ENCODE results near the gene C11orf97.
"Not testable (repeated sequence)": the region's sequence is repeated elsewhere in the genome, so short reads cannot be mapped to it uniquely, and the experiment has no call there.

Gene C11orf97

GRCh38 chr11:94558468-94558867 lies 46.2 kb downstream of the C11orf97 start:
- no peak for DNase-seq

DNA sequence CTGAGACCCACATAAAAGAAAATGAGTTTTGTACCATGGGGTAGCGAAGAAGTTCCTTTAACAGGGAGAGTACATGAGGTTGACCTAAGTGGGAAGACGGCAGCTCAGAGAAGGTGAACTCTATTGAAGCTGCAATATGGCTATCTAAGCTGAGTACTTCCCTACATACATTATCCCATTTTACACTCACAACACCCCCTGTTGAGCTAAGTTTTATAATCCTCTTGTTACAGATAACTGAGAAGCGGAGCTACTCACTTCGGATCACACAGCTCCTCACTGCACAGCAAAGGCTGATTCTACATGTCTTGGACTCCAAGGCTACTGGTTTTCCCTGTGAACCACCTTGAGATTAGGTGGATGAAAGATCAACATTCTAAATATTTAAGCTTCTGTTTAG lies 46.7 kb downstream of the C11orf97 start:
- no peak for DNase-seq

- DNase-seq = no peak
Measured at GRCh38 chr11:94559361-94559760, 47.1 kb downstream of the C11orf97 start.

- no peak for DNase-seq
Measured at GRCh38 chr11:94560834-94561233, 48.6 kb downstream of the C11orf97 start.

- DNase-seq = no peak
Measured at GRCh38 chr11:94563176-94563847, 51.1 kb downstream of the C11orf97 start.

- no peak for DNase-seq
Measured at GRCh38 chr11:94563848-94564467, 51.7 kb downstream of the C11orf97 start.

GRCh38 chr11:94567181-94567670 lies 55.0 kb downstream of the C11orf97 start, which contains the start of gene PIWIL4:
Gene PIWIL4, plus strand, starts transcription at chr11:94567368. Its CDS starts 151 bp downstream, at chr11:94567519.
- DNase-seq = no peak

GRCh38 chr11:94568200-94568599 lies 55.9 kb downstream of the C11orf97 start:
- DNase-seq = no peak

GRCh38 chr11:94568717-94569116 lies 56.5 kb downstream of the C11orf97 start:
- DNase-seq = no peak

- DNase-seq = not testable (repeated sequence)
Measured at GRCh38 chr11:94572975-94573374, 60.7 kb downstream of the C11orf97 start.

DNA sequence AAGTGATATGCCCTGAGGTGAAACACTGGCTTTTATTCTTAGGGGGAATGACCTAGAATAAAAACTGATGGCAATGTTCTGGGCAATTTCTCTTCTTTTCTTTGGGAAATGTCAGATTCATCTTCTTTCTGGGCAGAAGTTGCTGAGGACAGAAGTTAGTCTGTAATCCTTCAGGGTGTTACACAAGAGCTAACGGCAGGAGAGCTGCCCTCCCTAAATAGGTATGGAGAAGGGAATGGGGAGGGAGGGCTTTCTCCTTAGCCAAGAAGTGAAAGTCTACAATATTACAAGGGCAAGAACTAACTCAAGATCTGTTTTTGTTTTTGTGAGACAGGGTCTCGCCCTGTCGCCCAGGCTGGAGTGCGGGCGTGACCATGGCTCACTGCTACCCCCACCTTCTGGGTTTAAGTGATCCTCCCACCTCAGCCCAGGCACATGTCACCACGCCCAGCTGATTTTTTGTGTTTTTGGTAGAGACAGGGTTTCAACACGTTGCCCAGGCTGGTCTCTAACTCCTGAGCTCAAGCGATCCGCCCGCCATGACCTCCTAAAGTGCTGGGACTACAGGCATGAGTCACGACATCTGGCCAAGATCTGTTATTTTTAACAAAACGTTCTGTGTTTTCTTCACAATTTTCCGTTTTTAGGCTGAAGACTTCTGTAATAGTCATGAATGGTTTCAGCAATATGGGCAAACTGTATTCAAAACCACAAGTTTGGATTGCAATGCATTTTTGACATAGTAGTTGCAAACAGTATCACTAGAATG lies 62.1 kb downstream of the C11orf97 start:
- no peak for DNase-seq

GRCh38 chr11:94576306-94576705 lies 64.0 kb downstream of the C11orf97 start:
- no peak for DNase-seq

DNA sequence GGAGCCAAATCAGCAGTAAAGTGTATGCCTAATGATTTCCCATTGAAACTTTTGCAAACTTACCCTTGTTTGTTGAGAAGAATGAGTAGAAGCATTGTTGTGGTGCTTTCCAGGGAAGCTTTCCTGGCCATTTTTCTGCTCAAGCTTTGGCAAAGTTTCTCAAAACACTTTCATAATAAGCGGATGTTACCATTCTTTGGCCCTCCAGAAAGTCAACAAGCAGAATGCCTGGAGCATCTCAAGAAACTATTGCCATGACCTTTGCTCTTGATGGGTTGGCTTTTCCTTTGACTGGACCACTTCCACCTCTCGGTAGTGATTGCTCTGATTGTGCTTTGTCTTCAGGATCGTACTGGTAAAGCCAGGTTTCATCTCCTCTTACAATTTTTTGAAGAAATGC lies 65.6 kb downstream of the C11orf97 start:
- DNase-seq = no peak
